ENCODE results near the gene BRSK2.

BRSK2 gene

DNA sequence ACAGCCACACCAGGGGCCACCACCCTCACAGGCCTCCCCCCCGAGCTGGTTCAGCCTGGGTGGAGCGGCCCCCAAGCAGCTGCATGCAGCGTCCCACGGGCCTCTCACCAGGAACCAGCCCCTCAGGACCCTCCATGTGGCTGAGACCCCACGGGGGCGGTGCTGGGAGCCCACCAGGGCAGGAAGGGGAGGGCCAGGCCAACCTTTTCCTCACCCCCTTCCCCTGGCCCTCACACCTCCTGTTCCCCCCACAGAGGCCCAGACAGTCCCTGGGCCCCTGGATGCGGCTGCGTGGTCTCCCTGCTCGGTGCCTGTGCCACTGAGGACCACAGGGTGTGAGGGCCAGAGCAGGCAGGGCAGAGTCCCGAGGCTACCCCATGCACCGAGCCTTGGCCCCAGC, 50.3 kb downstream of the BRSK2 start:
- Histone ChIP-seq H3K36me3 (ENCODE audit: insufficient read depth, low read length) (no peaks in the 10 kb centered on the region), H3K79me2 (ENCODE audit: insufficient read depth, low read length) (no peaks in the 10 kb centered on the region), H3K27me3 (ENCODE audit: insufficient read depth, low read length) (no peaks in the 10 kb centered on the region), H3K4me1 (ENCODE audit: insufficient read depth, low read length, severe bottlenecking) (no peaks in the 10 kb centered on the region), H3K9ac (ENCODE audit: low read length) (no peak overlapping the region), H2AFZ (ENCODE audit: low read length) (no peak overlapping the region), H3K9me3 (ENCODE audit: low read length) (no peaks in the 10 kb centered on the region), H3K4me2 (ENCODE audit: low read length) (no peak overlapping the region), H3K27ac (ENCODE audit: low read depth, low read length, poor library complexity, severe bottlenecking) (no peak overlapping the region), H4K20me1 (ENCODE audit: insufficient read depth, low read length) (no peaks in the 10 kb centered on the region), H3K9me2 (ENCODE audit: low read depth, low read length) (no peaks in the 10 kb centered on the region), H3F3A (ENCODE audit: insufficient read depth, low read length) (no peaks in the 10 kb centered on the region), H3K4me3 (ENCODE audit: low read depth, low read length, poor library complexity, severe bottlenecking) (no peak overlapping the region)
- TF ChIP-seq, protein P1, sequence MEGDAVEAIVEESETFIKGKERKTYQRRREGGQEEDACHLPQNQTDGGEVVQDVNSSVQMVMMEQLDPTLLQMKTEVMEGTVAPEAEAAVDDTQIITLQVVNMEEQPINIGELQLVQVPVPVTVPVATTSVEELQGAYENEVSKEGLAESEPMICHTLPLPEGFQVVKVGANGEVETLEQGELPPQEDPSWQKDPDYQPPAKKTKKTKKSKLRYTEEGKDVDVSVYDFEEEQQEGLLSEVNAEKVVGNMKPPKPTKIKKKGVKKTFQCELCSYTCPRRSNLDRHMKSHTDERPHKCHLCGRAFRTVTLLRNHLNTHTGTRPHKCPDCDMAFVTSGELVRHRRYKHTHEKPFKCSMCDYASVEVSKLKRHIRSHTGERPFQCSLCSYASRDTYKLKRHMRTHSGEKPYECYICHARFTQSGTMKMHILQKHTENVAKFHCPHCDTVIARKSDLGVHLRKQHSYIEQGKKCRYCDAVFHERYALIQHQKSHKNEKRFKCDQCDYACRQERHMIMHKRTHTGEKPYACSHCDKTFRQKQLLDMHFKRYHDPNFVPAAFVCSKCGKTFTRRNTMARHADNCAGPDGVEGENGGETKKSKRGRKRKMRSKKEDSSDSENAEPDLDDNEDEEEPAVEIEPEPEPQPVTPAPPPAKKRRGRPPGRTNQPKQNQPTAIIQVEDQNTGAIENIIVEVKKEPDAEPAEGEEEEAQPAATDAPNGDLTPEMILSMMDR (IDR thresholded peaks at IDR 0.05; ENCODE audit: low read length), result no peak
- TF ChIP-seq EZH2 (IDR thresholded peaks at IDR 0.05; ENCODE audit: borderline replicate concordance, low read length), result no peak

DNA sequence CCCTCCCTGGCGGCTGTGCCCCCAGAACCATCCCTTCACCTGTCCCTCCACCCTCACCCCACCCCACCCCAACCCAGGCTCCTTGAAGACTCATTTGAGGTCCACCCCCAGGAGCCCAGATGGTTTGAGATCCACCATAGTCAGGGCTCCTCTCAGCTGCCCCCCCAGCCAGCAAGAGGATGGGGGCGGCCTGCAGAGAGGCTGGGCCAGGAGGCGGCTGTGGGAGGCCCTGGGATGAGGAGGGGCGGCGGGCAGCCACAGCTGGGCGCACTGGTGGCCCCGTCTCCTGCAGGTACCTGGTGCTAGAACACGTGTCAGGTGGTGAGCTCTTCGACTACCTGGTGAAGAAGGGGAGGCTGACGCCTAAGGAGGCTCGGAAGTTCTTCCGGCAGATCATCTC, 50.8 kb downstream of the BRSK2 start:
- no peaks in the 10 kb centered on the region for H3K27me3 ChIP-seq (ENCODE audit: insufficient read depth, low read length)
- no peaks in the 10 kb centered on the region for H3K4me1 ChIP-seq (ENCODE audit: insufficient read depth, low read length, severe bottlenecking)
- no peaks in the 10 kb centered on the region for H3K9me3 ChIP-seq (ENCODE audit: low read length)
- H3K36me3 ChIP-seq (ENCODE audit: insufficient read depth, low read length), result no peaks in the 10 kb centered on the region
- no peak overlapping the region for H3K4me3 ChIP-seq (ENCODE audit: low read depth, low read length, poor library complexity, severe bottlenecking)
- no peaks in the 10 kb centered on the region for H4K20me1 ChIP-seq (ENCODE audit: insufficient read depth, low read length)
- H3K9me2 ChIP-seq (ENCODE audit: low read depth, low read length), result no peaks in the 10 kb centered on the region
- no peak overlapping the region for H3K27ac ChIP-seq (ENCODE audit: low read depth, low read length, poor library complexity, severe bottlenecking)
- no peak overlapping the region for H3K9ac ChIP-seq (ENCODE audit: low read length)
- H2AFZ ChIP-seq (ENCODE audit: low read length), result no peak overlapping the region
- H3K79me2 ChIP-seq (ENCODE audit: insufficient read depth, low read length), result no peaks in the 10 kb centered on the region
- H3K4me2 ChIP-seq (ENCODE audit: low read length), result no peak overlapping the region
- no peaks in the 10 kb centered on the region for H3F3A ChIP-seq (ENCODE audit: insufficient read depth, low read length)
- TF ChIP-seq, protein P1 (IDR thresholded peaks at IDR 0.05; ENCODE audit: low read length), result no peak
- TF ChIP-seq EZH2 (IDR thresholded peaks at IDR 0.05; ENCODE audit: borderline replicate concordance, low read length), result no peak

- no peak overlapping the region for H2AFZ ChIP-seq (ENCODE audit: low read length)
- no peaks in the 10 kb centered on the region for H3K36me3 ChIP-seq (ENCODE audit: insufficient read depth, low read length)
- TF ChIP-seq, protein P1 (IDR thresholded peaks at IDR 0.05; ENCODE audit: low read length), result no peak
- no peak for TF ChIP-seq EZH2 (IDR thresholded peaks at IDR 0.05; ENCODE audit: borderline replicate concordance, low read length)
- no peak overlapping the region for H3K4me3 ChIP-seq (ENCODE audit: low read depth, low read length, poor library complexity, severe bottlenecking)
- no peak overlapping the region for H3K4me2 ChIP-seq (ENCODE audit: low read length)
- H3K9ac ChIP-seq (ENCODE audit: low read length), result no peak overlapping the region
- no peaks in the 10 kb centered on the region for H3K79me2 ChIP-seq (ENCODE audit: insufficient read depth, low read length)
- no peaks in the 10 kb centered on the region for H3F3A ChIP-seq (ENCODE audit: insufficient read depth, low read length)
- H3K4me1 ChIP-seq (ENCODE audit: insufficient read depth, low read length, severe bottlenecking), result no peaks in the 10 kb centered on the region
- no peak overlapping the region for H3K27ac ChIP-seq (ENCODE audit: low read depth, low read length, poor library complexity, severe bottlenecking)
- no peaks in the 10 kb centered on the region for H3K9me3 ChIP-seq (ENCODE audit: low read length)
- H3K27me3 ChIP-seq (ENCODE audit: insufficient read depth, low read length), result no peaks in the 10 kb centered on the region
- no peaks in the 10 kb centered on the region for H3K9me2 ChIP-seq (ENCODE audit: low read depth, low read length)
- H4K20me1 ChIP-seq (ENCODE audit: insufficient read depth, low read length), result no peaks in the 10 kb centered on the region
Measured at GRCh38 chr11:1442163-1442562, 52.4 kb downstream of the BRSK2 start.
